ENCODE measurements around the gene ZNF619.
"Not testable (repeated sequence)": the region's sequence is repeated elsewhere in the genome, so short reads cannot be mapped to it uniquely, and the experiment has no call there.

Gene ZNF619

GRCh38 chr3:40476478-40477470 lies at the start of gene ZNF619:
Gene ZNF619 (plus strand): TSS chr3:40477122. CDS start chr3:40477980, 858 bp downstream.
- DNase-seq: peak; percentile 79

DNA sequence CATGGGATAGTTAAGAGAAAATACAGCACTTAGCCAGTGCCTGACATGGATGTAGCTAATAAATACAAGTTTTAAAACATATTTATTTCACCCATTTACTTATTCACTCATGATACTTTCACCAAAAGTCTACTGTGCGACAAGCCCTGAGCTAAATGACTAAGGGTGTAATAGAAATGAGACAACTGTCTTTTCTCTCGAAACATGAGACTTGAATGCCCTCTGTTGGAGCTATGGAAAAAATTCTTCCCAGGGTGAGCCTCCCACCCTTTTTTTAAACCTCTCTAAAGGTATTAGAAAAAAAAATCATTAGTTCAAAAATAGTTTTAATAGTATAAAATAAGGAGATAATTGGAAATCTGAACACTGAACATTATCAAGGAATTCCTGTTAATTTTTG lies 44.1 kb upstream of the ZNF619 start:
- no peak for DNase-seq

- DNase-seq: no peak
These were observed 39.0 kb upstream of the ZNF619 start for GRCh38 chr3:40437889-40438288.

DNA sequence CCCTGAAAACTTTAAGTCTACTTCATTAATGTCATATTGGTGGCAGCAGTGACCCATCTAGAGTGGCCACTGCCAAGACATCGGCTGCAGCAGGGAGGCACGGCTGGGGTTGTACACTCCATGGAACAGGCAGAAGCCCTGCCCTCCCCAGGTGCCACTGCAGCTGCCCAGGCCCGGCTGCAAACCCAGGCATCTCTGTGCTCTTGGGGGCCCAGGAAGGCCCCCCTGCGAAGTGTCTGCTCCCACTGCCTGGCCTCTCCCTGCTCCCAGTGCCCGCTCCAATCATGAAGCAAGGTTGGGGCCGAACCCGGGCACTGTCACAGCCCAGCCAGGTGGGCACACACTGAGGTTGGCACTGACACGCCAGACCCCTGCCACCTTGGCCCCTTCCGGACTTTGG lies 31.9 kb upstream of the ZNF619 start:
- no peak for DNase-seq

DNA sequence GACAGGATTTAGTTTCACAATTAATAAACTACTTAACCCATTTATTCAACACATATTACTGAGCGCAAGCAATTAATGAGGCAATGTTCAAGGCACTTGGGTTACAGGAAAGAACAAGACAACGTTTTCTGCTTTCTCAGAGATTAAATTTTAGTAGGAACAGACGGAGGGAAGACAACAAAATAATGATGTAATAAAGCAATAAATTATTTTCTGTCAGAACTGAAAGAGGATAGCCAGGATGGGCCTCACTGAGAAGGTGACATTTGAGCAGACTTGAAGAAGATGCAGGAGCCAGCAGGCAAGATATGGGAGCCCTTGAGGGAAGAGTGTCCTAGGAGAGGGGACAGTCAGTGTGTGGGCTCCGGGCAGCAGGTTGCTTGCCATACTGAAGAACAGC lies 31.0 kb upstream of the ZNF619 start:
- no peak for DNase-seq

GRCh38 chr3:40450438-40450837 lies 26.5 kb upstream of the ZNF619 start:
- no peak for DNase-seq

DNA sequence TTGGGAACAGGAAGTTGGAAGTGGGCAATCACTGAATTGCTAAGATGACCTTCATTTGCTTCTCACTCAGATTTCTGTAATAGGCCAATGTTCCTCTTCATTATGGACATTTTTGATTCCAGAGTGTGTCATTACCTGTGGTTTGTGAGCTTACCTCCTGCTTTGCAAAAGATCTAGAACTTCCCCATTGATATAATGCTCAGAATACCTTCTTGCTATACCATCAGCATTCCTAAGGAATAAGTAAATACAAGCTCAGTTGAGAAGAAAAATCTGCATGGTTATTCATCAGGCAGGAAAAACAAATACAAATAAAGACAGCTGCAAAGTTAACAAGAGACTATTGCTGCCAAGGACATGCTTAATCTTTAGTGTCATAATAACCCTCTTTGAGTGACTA lies 25.4 kb upstream of the ZNF619 start:
- no peak for DNase-seq

DNA sequence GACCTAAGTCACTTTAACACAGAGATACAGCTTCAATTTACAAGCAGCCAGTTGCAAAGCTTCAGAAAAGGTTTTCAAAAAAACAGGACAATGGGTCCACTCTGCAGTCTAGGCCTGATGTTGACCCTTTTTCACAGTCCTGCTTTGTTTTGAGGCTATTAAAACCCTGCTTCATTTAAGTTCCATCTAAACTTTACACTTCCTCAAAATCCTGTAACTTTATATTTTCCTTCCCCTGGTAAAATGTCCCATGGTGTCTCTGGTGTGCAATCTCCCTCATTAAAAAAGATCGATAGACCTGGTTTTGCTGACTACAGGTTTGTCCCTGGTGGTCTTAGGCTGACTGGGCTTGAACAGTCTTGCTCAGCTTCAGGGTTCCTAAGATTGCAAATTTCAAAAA lies 24.9 kb upstream of the ZNF619 start:
- DNase-seq: no peak

- no peak for DNase-seq
These were observed 24.4 kb upstream of the ZNF619 start for GRCh38 chr3:40452562-40452875.

GRCh38 chr3:40452876-40453730 lies 23.8 kb upstream of the ZNF619 start:
- peak; percentile 98 for DNase-seq

DNA sequence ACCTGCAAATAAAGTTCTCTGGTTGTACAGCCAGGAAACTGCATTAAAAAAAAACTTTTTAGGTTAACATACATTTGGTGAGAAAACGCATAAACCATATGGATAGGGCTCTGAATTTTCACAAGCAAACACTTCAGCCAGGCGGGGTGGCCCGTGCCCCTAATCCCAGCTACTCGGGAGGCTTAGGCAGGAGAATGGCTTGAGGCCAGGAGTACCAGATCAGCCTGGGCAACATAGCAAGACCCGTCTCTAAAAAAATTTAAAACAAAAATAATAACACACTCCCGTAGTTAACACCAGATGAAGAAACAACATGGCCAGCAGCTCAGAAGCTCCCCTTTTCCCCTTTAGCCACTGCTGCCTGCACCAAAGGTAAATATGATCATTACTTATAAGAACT lies 23.0 kb upstream of the ZNF619 start:
- DNase-seq: no peak

- DNase-seq: no peak
These were observed 21.6 kb upstream of the ZNF619 start for GRCh38 chr3:40455328-40455727.

DNA sequence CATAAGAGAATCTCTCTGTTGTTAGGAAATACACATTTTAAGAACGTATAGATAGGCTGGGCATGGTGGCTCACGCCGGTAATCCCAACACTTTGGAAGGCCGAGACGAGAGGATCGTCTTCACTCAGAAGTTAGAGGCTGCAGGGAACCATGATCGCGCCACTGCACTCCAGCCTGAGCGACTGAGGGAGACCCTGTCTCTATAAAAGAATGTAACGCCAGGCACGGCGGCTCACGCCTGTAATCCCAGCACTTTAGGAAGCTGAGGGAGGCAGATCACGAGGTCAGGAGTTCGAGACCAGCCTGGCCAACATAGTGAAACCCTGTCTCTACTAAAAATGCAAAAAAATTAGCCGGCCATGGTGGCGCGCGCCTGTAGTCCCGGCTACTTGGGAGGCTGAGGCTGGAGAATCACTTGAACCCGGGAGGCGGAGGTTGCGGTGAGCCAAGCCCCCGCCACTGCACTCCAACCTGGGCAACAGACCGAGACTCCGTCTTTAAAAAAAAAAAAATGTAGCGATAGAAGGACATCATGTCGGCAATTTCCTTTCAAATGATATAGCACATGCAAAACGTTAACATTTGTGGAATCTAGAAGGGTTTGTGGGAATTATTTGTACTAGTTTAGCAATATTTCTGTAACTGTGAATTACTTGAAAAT lies 20.5 kb upstream of the ZNF619 start:
- DNase-seq: no peak

GRCh38 chr3:40456940-40457823 lies 19.7 kb upstream of the ZNF619 start, which contains the start of gene RPL14:
Gene RPL14 (plus strand): TSS chr3:40457339. CDS start chr3:40457472, 133 bp downstream.
- peak; percentile 96 for DNase-seq

DNA sequence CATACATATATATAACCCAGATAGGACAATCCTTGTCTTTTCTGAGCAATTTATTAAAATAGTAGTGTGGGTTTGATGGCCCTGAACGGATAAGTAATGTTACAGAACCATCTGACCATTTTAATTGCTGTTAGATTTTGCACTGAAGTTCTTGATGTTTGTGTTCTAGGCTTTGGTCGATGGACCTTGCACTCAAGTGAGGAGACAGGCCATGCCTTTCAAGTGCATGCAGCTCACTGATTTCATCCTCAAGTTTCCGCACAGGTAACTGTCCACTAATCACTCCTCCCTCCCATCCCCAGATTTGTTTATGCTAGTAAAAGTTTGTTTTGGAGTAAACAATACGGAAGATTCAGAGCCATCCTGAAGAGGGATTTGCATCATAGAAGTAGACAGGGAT lies 18.4 kb upstream of the ZNF619 start:
- DNase-seq: no peak

GRCh38 chr3:40460481-40460880 lies 16.4 kb upstream of the ZNF619 start:
- DNase-seq: not testable (repeated sequence)

DNA sequence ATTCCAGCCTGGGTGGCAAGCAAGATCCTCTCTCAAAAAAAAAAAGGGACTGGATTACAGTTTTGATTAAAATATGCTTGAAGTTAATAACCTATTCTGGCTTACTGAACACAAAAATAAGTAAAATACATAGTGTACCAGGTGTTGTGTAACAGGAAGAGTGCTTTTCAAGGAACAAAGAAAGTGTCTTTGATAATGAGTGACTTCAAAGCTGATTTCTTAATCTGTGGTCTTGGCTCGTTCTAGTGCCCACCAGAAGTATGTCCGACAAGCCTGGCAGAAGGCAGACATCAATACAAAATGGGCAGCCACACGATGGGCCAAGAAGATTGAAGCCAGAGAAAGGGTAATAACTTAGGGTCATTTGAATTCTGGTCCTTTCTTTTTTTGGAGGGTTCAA lies 15.8 kb upstream of the ZNF619 start:
- DNase-seq: no peak

DNA sequence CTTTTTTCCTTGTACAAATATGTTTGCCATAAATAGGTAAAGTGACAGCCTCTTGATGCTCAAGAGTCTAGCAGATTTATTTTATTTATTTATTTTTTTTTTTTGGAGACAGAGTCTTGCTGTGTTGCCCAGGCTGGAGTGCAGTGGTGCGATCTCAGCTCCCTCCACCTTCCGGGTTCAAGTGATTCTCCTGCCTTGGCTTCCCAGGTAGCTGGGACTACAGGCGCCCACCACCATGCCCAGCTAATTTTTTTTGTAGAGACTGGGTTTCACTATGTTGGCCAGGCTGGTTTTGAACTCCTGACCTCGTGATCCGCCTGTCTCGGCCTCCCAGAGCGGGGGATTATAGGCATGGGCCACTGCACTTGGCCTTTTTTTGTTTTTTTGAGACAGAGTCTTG lies 14.1 kb upstream of the ZNF619 start:
- not testable (repeated sequence) for DNase-seq

- no peak for DNase-seq
These were observed 13.3 kb upstream of the ZNF619 start for GRCh38 chr3:40463579-40463978.

DNA sequence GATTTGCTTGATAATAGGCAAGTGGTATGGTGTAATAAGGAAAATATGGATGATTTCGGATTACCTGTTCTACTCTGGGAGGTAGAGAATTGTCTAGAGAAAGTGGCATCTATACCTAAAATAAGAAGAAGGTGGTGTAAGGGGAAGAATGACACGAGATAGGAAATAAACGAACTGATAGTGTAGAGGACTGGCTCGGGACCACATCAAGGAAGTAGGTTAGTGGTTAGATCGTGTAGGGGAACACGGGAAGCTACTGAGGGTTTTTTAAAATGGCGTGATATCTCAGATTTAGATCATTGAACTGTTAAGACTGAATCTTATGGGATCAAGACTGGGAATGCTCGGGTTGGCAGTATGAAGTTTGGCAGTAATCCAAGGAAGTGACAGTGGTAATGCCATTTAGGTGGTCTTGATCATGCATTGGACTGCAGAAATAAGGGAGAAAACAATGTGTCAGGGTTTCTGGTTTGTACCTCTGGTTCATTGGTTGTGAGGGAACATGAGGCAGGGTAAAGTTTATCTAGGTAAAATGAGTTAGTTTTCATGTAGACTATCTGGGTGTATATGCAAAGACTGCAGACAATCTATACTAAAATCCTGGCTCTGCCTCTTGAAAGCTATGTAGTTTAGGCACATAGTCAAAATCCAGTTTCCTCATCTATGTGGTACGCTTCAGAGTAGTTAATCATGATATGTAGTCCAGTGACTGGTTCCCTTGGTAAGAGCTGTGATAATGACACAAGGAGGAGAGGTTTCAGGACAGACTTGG lies 12.4 kb upstream of the ZNF619 start:
- DNase-seq: peak; percentile 63

GRCh38 chr3:40465111-40465407 lies 11.9 kb upstream of the ZNF619 start:
- DNase-seq: no peak

DNA sequence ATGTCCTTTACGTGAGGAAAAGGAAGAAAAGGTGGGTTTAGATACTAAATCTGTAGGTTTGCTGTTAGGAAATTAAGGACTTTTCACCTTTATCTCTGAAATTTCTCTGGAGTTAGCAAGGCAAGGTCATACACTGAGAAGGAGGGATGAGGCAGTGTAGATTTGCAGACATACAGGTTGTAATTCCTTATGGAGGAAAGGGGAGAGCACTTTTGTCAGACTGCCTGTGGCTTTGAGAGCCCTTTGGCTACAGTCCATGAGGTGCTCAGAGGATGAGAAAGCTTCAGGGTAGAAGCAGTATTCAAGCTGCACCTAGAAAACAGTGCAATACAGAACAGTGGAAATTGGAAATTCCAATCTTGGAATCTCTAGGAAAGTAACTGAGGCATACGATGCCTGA lies 11.5 kb upstream of the ZNF619 start:
- DNase-seq: no peak

Measured in CD4-positive, alpha-beta T cell treated with Interleukin-17A for 1 hour (primary cell).